GM23248 (cell line): ENCODE results near the gene COL13A1. TPM values are rescaled to one million over a fixed set of nuclear protein-coding genes. Genes with fewer than 3 reads are reported as not detected.

Source experiments
- DNase-seq: peaks from one replicate; pipeline ENCODE4 v3.0.0-alpha.2; 2015
- H2AFZ ChIP-seq: fragments of 200-600 bp; sonication (generic); 2 replicates; pipeline ENCODE4 v1.6.1; 2016; ENCODE audit warnings: antibody characterized with exemption
- H3F3A ChIP-seq: fragments of 200-600 bp; sonication (generic); 2 replicates; pipeline ENCODE4 v1.6.1; 2016; ENCODE audit warnings: mild to moderate bottlenecking, antibody characterized with exemption, mixed run types; ENCODE audit not compliant: insufficient read depth
- H3K27ac ChIP-seq: fragments of 200-600 bp; sonication (generic); 2 replicates; pipeline ENCODE4 v1.5.1; 2016; ENCODE audit warnings: mild to moderate bottlenecking
- H3K27me3 ChIP-seq: fragments of 200-600 bp; sonication (generic); replicated peaks from 2 replicates; pipeline ENCODE4 v1.6.1; 2016; ENCODE audit warnings: mild to moderate bottlenecking; ENCODE audit not compliant: insufficient read depth
- H3K36me3 ChIP-seq: fragments of 200-600 bp; sonication (generic); 2 replicates; pipeline ENCODE4 v1.6.1; 2016; ENCODE audit warnings: low read depth, mild to moderate bottlenecking
- H3K4me1 ChIP-seq: fragments of 200-600 bp; sonication (generic); 2 replicates; pipeline ENCODE4 v1.6.1; 2016; ENCODE audit warnings: mild to moderate bottlenecking; ENCODE audit not compliant: insufficient read depth
- H3K4me2 ChIP-seq: fragments of 200-600 bp; sonication (generic); one replicate; pipeline ENCODE4 v1.6.1; 2016; ENCODE audit warnings: mild to moderate bottlenecking; ENCODE audit not compliant: unreplicated experiment
- H3K4me3 ChIP-seq: fragments of 200-600 bp; sonication (generic); 2 replicates; pipeline ENCODE4 v1.5.1; 2016; ENCODE audit warnings: mild to moderate bottlenecking
- H3K79me2 ChIP-seq: fragments of 200-600 bp; sonication (generic); 2 replicates; pipeline ENCODE4 v1.6.1; 2016; ENCODE audit warnings: mild to moderate bottlenecking; ENCODE audit not compliant: insufficient read depth
- H3K9ac ChIP-seq: fragments of 200-600 bp; sonication (generic); 2 replicates; pipeline ENCODE4 v1.6.1; 2016; ENCODE audit warnings: mild to moderate bottlenecking
- H3K9me2 ChIP-seq: fragments of 200-600 bp; sonication (generic); 2 replicates; pipeline ENCODE4 v1.6.1; 2016; ENCODE audit warnings: mixed run types, mild to moderate bottlenecking, moderate library complexity; ENCODE audit not compliant: insufficient read depth
- H3K9me3 ChIP-seq: fragments of 200-600 bp; sonication (generic); one replicate; pipeline ENCODE4 v1.6.1; 2017; ENCODE audit warnings: low read depth
- H4K20me1 ChIP-seq: fragments of 200-600 bp; sonication (generic); 2 replicates; pipeline ENCODE4 v1.6.0; 2016; ENCODE audit not compliant: insufficient read depth
- EZH2 ChIP-seq: fragments of 200-600 bp; sonication (generic); IDR thresholded peaks from 2 replicates; pipeline ENCODE4 v1.6.1; 2018; ENCODE audit warnings: antibody characterized with exemption, mild to moderate bottlenecking; ENCODE audit not compliant: insufficient read depth, poor library complexity, severe bottlenecking
- EZH2phosphoT487 ChIP-seq: fragments of 200-600 bp; sonication (generic); IDR thresholded peaks from 2 replicates; pipeline ENCODE4 v1.6.1; 2018; ENCODE audit warnings: antibody characterized with exemption, moderate library complexity, mild to moderate bottlenecking, low read depth; ENCODE audit not compliant: insufficient read depth
- WGBS, 2 experiments: methylation state at CpG; one replicate each; pipeline ENCODE4 v1.1.6; 2015 to 2017; ENCODE audit warnings: low lambda C conversion rate in 2 of 2, low coverage in 1 of 2; ENCODE audit errors: missing lambda C conversion rate in 2 of 2; 5-methylcytosine and 5-hydroxymethylcytosine counted together
- in situ Hi-C: fragments of 300-500 bp; cut with MboI; formaldehyde crosslinking; loops from 2 replicates; pipeline ENCODE4 v1.15.0; 2020
- polyA plus RNA-seq: library from polyadenylated mRNA; unstranded; fragments of >200 nt; fragmentation: Nextera tagmentation; extraction: Ambion mirVana; gene quantifications from 2 replicates; pipeline ENCODE4 v1.2.1, GENCODE V29; 2016
- total RNA-seq: library from RNA; depleted of rRNA; stranded (reverse); fragments of >200 nt; shearing (Covaris generic); gene quantifications from 2 replicates; pipeline ENCODE4 v1.2.3, GENCODE V29; 2014

The COL13A1 gene
- total and polyA plus RNA-seq, 2 experiments from 2014 or later, result 12.8 to 17.3 TPM

- Histone ChIP-seq H3F3A (0 out of 2 replicates have a peak, but pooled peaks cover 12% of the 10 kb centered on the region), H3K27me3 (no peaks in the 10 kb centered on the region), H3K9me2 (no peaks in the 10 kb centered on the region), H3K9ac (no peak overlapping the region), H3K4me1 (peaks cover 11% of the 10 kb centered on the region; the same call in 1 of the 2 replicates), H3K4me2 (no peak overlapping the region), H4K20me1 (no peaks in the 10 kb centered on the region), H3K27ac (no peak overlapping the region), H3K4me3 (no peak overlapping the region), H3K79me2 (no peaks in the 10 kb centered on the region), H3K36me3 (no peaks in the 10 kb centered on the region), H2AFZ (no peak overlapping the region), H3K9me3 (no peaks in the 10 kb centered on the region)
- in situ Hi-C loops, result no loop called here
- 58 to 75% methylated on average over 3 of the region's 3 CpGs for WGBS, 2 experiments
- TF ChIP-seq EZH2 (no peak), EZH2phosphoT487 (no peak)
- no peak for DNase-seq
These were observed 77.2 kb downstream of the COL13A1 start for GRCh38 chr10:69878951-69879350.

GRCh38 chr10:69879634-69880257, 78.0 kb downstream of the COL13A1 start:
- Histone ChIP-seq H3K4me2 (no peak overlapping the region), H3K4me1 (peaks cover 9% of the 10 kb centered on the region; the same call in 1 of the 2 replicates), H3K9me3 (no peaks in the 10 kb centered on the region), H3K9me2 (no peaks in the 10 kb centered on the region), H3K79me2 (no peaks in the 10 kb centered on the region), H3K4me3 (no peak overlapping the region), H3K36me3 (no peaks in the 10 kb centered on the region), H3K27me3 (no peaks in the 10 kb centered on the region), H4K20me1 (no peaks in the 10 kb centered on the region), H3K27ac (no peak overlapping the region), H3F3A (0 out of 2 replicates have a peak, but pooled peaks cover 13% of the 10 kb centered on the region), H3K9ac (no peak overlapping the region), H2AFZ (no peak overlapping the region)
- 96 to 99% methylated on average over 12 to 13 of the region's 13 CpGs for WGBS, 2 experiments
- in situ Hi-C loops, result no loop called here
- DNase-seq, result no peak
- TF ChIP-seq EZH2phosphoT487, result no peak
- no peak for TF ChIP-seq EZH2

- Histone ChIP-seq H3K9me2 (no peaks in the 10 kb centered on the region), H3K27ac (no peak overlapping the region), H3K27me3 (no peaks in the 10 kb centered on the region), H4K20me1 (no peaks in the 10 kb centered on the region), H3K9ac (no peak overlapping the region), H3K4me1 (peaks cover 6% of the 10 kb centered on the region; the same call in 1 of the 2 replicates), H3K4me2 (no peak overlapping the region), H3K79me2 (no peaks in the 10 kb centered on the region), H3K9me3 (no peaks in the 10 kb centered on the region), H2AFZ (no peak overlapping the region), H3F3A (0 out of 2 replicates have a peak, but pooled peaks cover 8% of the 10 kb centered on the region), H3K36me3 (no peaks in the 10 kb centered on the region), H3K4me3 (no peak overlapping the region)
- in situ Hi-C loops, result no loop called here
- WGBS, 2 experiments, result 81 to 84% methylated on average over 22 to 27 of the region's 27 CpGs
- no peak for TF ChIP-seq EZH2phosphoT487
- no peak for TF ChIP-seq EZH2
- DNase-seq, result no peak
These were observed 78.8 kb downstream of the COL13A1 start for GRCh38 chr10:69880301-69881081.

- in situ Hi-C loops, result no loop called here
- TF ChIP-seq EZH2, result no peak
- TF ChIP-seq EZH2phosphoT487, result no peak
- WGBS, 2 experiments, result 91% methylated on average over 11 to 12 of the region's 12 CpGs
These were observed 79.5 kb downstream of the COL13A1 start for GRCh38 chr10:69881202-69881601.

More at GRCh38 chr10:69881202-69881601, 79.5 kb downstream of the COL13A1 start:
- 0 out of 2 replicates have a peak, but pooled peaks cover 8% of the 10 kb centered on the region for H3F3A ChIP-seq
- no peak overlapping the region for H3K9ac ChIP-seq
- no peaks in the 10 kb centered on the region for H3K27me3 ChIP-seq
- no peak overlapping the region for H3K4me2 ChIP-seq
- no peaks in the 10 kb centered on the region for H3K79me2 ChIP-seq
- H3K4me1 ChIP-seq, result peaks cover 6% of the 10 kb centered on the region; the same call in 1 of the 2 replicates
- H4K20me1 ChIP-seq, result no peaks in the 10 kb centered on the region
- H3K9me3 ChIP-seq, result no peaks in the 10 kb centered on the region
- H3K9me2 ChIP-seq, result no peaks in the 10 kb centered on the region
- no peaks in the 10 kb centered on the region for H3K36me3 ChIP-seq
- H3K4me3 ChIP-seq, result no peak overlapping the region
- H3K27ac ChIP-seq, result no peak overlapping the region
- no peak for DNase-seq
- no peak overlapping the region for H2AFZ ChIP-seq
